SKM-1 treated with dmso at 0.1 percent for 144 hours (cell line): Measurements from ENCODE around the gene IGLL1.
"Not testable (repeated sequence)": the region's sequence is repeated elsewhere in the genome, so short reads cannot be mapped to it uniquely, and the experiment has no call there.

Experiments
- DNase-seq: peaks from one replicate; lab custom pipeline; 2025; ENCODE audit not compliant: unreplicated experiment; lab: John Stamatoyannopoulos, UW

Gene IGLL1

DNA sequence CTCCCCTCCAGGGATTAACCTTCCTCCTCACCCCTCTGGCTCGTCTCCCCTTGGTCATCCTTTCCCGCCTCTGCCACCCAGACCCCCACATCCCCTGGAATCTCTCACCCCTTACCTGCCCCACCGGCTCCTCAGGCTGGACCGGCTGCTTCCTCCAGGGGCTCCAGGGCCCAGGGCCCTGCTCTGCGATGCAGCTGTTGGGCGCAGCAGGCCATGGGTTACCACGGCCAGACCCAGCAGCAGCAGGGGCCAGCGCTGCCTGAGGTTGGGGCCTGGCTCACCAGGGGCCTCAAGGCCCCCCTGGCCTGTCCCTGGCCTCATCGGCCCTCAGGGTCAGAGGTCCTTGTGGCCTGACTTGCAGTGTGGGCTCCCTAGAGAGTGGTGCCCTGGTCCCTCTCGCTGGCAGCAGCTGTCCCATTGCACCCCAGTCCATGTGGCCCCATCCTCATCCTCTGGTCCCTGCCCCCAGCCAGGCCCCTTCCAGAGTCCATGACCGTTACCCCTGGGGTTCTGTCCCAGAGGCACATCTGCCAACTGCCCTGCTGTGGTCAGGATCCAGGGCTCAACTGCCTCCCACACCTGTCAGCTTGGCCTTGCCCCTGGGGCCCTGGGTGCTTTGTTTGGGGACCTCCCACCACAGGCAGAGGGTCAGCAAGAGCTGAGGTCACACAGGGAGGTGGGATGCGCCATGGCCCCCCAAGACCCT lies at the start of gene IGLL1:
IGLL1 (minus strand) TSS at position 421 of the 706 bp plus-strand sequence; CDS start at position 321, 100 bp downstream.
- DNase-seq = no peak

DNA sequence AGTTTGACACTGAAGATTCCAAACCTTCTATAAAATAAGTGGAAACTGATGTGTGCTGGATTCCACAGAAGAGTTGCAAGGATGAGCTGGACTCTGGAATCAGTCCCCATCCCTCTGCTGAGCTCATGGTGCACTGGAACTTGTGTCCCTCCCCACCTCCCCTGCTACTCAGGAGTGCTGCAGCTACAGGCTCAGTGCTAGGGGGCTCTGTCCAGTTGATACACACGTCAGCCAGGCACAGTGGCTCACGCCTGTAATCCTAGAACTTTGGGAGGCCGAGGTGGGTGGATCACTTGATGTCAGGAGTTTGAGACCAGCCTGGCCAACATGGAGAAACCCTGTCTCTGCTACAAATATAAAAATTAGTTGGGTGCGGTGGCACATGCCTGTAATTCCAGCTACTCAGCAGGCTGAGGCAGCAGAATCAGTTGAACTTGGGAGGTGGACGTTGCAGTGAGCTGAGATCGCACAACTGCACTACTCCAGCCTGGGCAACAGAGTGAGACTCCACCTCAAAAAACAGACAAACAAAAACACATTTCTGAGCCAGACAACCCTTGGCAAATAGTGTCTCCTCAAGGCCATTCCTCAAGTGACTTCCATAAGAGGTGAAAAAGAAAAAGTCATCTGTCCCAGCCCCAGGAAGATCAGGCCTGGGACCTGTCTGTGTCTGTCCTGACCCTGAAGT lies 48.1 kb upstream of the IGLL1 start:
- DNase-seq = not testable (repeated sequence)

DNA sequence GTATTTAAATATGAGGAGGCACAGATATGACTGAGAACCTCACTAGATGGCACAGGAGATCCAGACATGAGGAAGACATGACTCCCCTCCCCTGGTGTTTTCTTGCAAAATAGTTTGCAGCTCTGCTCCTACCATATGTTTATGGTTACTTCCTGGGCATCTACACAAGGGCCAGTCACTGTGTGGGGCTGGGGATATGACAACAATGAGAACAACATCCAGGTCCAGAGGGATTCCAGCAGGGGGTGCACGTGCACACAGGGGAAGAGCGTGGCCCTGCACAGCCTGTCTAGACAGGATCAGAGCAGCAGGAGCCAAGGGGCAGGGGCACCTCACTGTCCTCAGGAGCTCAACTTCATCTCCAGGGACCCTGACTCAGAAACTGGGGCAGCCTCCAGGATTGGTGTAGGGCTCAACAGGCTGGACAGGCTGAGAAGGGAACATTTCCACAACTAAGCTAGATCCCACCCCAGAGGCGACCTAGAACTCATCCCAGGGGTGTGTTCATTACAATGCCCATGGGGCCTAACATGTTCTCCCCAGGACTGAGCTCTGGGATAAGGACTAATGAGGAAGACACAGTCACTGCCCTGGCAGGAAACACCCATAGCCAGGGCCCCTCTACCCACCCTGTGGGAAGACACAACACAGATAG lies 47.4 kb upstream of the IGLL1 start:
- DNase-seq = peak; percentile 25

DNA sequence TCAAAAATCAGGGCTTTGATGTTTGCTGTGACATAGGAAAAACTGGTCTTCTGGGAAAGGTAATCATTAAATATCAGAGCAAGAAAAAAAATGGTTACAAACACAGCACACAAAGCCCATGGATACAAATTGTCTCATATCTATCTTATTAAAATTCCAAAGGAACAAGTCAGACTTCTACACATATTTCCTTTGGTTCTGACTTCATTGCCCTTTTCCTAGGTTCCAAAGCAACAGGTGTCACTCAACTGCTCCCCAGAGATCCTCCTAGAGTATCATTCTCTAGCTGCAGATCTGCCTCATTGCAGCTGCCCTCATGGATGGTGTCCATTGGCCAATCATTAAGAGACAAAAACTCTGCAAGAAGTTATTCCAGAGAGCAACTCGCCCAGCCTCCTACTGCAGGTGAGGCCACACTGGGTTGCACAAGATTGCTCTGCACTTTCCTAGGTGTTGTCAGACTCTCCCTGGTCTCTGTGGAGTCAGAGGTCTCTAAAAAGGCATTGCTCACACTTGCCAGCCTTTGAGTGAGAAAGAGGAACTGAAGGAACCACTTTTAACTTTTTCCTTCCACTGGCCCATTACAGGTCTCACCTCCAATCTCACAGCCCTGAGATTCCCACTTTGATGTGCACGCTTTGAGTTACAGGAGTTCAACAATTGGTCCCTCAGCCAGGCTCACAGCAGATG lies 46.3 kb upstream of the IGLL1 start:
- DNase-seq = no peak

DNA sequence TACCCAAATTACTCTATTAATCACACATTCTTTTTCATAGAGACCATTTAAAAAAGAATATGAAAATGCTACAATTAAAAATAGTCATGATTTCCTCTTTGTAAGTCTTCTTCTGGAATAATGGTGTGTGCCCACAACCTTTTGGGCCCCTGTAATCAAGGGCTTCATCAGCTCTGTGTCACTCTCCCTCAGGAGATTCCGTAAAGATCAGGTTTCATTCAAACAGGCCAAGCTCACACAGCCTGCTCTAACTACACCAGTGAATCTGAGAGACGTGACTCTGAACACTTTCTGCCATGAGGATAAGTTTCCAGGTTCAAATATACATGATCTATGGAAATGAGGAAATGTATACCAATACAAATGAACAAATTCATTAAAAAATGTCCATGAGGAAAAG lies 42.5 kb upstream of the IGLL1 start:
- DNase-seq = no peak

DNA sequence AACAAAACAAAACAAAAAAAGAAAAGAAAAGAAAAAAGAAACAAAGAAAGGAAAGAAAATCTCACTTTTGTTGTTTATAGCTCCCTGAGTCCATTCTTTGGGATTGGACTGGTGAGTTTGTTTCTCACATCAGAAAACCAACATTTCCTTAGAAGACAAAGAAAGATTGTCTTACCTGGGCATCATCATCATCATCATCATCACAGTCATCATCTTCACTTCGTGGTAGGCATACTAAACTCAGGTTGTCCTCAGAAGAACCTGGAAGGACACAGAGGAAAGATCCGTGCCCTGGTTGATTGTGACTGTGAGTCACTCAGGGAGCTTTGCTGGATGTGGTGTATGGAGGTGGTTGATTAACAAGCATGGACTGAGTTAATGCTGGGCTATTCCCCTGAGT lies 41.8 kb upstream of the IGLL1 start:
- DNase-seq = not testable (repeated sequence)

DNA sequence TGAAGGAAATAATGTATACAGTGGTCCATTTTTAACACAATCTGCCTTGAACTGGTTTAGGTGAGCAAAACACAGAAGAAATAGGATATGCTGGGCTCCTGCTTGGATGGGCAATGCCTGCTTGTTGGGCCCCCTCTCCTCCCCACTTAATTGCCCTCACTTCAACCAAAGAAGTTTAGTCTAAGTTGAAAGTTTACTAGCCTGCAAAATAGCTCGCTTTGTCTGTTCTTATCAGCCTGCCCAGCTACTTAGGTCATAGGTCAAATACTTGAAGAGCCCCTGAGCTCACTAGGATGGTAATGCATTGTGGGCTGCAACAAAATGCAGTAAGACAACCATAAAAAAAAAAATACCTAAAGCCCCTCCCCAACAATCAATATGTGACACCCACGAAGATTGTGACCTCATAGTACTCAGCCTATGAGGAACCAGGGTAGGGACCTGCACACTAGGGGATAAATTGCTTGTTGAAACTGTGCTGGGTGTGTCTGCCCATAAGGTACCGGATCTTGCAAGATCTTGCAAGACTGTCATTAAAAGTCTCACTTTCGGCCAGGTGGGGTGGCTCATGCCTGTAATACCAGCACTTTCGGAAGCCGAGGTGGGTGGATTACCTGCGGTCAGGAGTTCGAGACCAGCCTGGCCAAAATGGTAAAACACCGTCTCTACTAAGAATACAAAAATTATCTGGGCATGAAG lies 41.1 kb upstream of the IGLL1 start:
- no peak for DNase-seq

DNA sequence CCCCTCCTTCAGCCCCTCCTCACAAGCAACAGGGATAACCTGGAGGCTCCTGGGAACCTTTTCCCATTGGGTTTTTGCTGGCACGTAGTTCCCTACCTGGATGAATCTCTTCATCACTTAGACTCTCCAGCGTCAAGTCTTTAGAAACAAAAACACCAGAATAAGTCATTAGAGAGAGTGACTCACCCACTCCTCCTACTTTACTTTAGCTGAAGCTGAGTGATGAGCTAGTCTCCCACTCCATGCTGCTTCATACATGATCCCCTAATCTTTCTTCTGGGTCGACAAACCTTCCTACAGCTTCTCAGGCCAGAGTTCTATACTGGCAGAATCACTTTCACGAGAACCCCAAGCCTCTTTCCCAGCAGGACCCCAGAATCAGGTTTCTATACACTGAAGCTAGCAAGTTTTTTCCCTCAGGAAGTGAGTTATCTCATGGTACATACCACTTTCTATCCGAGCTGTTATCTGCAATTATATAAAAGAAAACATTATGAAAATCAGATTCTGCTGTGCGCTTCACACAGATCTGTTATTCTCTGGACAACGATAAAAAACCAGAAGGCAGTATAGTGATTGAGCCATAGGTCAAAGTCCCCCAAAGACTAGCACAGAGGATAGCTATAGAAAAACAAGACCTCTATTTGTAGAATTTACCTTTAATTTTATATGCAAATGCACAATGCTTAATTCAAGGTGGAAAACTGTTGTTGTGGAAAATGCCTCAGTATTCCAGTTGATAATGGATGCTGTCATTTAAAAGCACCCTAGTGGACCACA lies 33.3 kb upstream of the IGLL1 start:
- DNase-seq = no peak

DNA sequence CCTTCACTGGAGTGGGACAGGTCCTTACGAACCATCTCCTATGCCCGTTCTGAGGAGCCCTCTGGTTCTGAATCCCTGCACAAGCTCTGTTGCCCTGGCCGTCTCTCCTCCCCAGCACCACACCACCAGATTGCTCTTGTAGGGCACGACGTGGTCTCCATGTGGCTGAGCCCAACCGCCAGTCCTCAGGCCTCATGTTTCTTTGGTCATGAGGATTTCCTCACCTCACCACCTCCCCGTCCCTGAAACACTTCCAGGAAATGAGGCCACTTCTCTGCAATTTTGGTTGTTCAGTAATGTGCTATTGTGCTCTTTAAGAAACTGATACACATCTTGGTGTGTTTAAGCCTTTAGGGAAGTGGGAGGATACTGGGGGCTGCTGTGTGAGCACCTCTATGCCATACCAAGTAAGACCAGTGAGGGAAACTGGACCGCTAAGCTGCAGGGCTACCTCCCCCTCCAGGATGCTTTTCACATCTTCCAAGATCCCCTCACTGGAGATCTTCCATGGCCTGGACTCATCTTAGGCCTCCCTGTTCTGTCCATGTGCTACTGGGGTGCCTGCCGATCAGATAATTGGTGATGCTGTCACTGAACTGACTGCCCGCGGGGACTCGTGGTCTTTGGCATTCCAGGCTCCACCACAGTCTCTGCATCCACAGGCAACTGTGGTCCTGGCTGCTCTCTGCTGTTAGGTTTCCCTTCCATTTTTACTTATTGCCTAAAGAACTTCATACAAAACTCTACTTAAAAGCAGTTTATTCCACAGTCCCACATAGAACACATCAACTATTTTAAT lies 30.1 kb upstream of the IGLL1 start:
- DNase-seq = peak; percentile 18

DNA sequence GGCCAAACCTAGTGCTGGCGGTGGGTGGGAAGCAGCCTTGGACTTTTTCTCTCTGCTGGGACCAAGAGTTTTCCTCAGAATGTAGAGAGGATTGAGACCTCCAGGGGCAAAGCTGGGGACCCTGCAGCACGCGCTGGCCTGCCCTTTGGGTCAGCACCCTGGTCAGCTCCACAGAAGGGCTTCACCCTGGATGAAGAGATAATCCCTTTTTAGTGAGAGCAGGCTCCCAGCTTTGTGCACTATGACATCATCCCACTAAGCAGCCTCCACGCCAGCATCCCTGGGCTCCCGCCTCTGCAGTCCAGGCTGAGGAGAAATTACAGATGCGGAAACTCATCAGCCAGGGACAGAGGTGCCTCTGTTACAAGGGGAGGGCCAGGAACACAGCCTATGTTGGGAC lies 28.5 kb upstream of the IGLL1 start:
- DNase-seq = no peak

DNA sequence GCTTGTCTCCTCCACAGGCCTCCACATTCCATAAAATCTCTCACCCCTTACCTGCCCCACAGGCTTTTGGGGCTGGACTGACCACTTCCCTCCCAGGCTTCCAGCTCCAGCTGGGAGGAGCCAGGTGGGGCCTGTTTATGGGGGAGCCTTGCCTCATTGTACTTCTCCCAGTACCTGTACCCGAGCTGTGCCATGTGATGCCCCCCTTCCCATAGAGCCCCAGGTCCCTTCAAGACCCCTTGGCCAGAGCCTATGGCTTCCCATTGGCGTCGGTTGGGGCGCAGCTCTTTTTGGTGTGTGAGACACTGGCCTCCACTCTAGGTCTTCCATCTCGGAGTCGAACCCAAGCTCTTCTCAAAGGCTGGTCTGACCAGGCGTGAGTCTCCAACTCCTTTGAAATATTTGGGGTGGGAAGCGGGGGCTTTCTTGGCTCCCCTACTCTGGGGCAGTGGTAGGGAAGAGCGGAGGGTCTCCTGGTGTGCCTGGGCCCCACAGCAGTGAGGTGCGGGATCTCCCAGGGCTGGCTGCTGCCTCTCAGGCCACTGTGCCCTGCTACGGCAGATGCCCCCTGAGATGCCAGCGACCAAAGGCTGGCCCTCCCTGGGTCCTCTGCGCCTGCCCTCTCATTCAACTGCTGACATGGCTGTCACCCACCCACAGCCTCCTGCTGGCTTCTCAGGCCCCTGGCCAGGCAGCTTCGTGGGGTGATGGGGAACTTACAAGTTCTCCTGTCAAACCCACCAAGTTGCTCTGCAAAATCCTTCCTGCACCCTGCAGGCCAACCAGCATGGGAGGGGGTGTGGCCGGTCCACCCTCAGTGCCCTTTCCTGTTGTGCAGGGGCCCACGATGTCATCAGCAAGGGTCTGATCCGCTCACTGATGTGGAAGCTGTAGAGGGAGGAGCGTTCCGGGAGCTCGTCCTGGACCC lies 26.4 kb upstream of the IGLL1 start:
- no peak for DNase-seq

DNA sequence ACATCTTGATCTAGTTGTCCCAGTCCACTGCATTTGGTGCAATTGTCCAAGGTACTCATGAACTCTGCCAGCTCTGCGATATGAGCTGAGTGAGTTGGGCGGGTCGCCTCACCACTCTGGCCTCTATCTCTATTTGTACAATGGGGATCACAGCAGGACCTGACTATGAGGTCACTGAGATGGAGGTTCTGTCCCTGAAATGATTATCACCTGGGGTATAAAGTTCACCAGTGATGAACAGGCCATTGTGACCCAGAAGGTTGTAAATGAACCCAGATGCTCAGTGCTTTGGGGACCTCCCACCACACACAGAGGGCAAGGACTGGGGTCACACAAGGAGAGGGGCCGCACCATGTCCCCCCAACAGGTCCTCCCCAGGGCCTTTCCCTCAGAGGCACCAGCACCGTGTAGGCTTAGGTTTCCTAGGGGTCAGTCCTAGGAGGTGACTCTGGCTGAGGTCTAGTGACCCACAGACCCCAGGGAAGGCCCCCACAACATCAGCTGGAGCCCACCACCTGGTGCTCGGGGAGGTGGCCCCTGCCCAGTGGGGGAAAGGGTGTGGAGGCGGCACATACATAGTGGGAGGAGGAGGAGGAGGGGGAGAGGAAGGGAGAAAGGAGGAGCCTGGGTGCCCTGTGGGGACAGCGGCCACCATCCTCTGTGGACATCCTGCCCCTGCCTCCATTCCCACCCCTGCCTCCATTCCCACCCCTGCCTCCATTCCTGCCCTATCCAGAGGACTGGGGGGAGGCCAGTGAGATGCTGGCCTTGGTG lies 25.0 kb upstream of the IGLL1 start:
- DNase-seq = no peak

DNA sequence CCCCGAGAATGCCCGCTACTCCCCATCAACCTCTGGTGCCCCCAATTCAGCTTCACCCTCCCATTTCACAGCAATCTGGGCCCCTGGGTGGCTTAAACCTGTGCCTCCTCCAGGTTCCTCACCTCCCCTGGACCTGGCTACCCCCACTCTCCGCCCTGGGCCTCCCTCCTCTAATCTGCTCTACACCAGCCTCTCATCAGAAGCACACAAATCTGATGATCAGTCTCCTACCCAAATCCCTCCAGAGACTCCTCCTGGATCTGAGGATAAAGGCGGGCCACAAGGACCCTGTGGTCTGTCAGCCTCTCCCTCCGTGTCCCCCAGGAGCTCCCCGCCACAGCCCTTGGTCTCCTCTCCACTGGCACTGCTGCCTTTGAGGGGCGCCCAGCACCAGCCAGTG lies 23.2 kb upstream of the IGLL1 start:
- DNase-seq = no peak

DNA sequence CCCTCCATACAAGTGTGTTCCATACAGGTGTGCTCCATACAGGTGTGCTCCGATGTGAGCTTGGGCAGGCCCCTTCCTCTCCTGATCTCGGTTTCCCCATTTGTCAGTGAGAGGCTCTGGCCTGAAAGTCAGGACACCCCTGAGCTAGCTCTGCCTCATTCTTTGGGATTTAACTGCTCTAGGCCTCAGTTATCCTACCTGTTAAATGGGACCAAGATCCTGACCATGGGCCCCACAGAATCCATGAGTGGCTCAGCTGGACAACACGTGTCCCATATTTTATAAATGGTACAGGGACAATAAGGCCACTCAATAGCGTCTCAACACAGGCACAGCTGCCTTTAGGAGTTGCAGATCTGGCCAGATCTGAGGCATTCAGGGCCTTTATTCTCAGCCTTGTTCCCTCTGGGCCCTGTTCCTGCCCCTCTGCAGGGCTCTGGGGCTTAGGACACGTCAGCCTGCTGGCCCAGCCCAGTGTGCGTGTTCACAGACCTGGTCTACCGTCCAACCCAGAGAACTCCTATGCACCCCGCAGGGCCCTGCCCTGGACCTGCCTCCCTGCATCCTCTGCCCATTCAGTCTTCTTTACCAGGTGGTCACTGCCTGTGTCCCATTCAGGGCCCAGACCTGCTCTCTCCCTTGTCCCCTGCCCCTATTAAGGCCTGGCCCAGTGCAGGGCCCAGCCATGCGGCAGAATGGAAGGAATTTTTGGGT lies 18.9 kb upstream of the IGLL1 start:
- DNase-seq = no peak

DNA sequence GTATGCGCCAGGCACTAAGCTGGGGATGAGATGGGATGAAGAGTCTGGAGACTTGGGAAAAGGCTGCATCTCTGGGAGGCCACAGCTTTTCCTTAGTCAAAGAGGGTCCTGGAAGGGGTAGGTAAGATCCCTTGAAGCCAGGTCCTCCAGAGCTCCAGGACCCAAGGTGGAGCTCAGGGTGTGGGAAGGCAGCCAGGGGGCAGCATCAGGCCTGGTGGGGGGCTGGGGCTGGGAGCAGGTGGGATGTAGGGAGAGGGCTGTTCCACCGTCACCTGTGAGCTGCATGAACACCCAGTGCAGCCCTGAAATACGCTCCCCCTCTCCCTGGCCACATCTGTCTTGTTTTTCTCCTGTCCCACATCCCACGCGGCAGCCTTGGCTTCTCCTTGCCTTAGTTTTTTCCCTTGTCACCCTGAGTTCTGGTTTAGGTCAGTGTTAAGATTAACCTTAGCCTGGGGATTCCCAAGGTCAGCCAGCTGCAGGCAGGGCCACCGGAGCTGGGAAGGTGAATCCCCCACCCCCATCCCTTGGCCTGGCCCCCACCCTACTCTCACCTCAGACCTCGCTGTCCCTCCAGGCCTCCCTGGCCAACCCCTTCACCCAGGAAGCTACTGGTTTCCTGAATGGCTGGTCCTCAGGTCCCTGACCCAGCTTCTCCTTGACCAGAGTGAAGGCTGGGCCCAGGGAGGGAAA lies 17.6 kb upstream of the IGLL1 start:
- DNase-seq = not testable (repeated sequence)

DNA sequence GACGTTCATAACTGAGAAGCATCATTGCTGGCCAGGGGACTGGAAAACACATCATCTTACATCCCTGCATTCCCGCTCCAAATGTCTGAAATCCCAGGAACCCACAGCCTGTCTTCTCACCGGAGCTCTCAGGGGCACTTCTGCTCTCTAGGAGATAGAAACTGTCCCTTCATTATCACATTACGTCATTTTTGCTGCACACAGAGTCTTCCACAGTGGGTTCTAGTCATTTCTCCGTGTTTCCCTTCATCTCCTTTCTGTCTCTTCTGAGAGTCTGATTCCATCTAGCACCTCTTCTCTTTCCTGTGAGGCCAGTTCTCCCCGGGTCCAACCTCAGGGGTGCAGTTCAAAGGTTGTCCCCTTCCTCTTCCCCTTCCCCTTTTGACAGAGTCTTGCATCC lies 15.8 kb upstream of the IGLL1 start:
- DNase-seq = not testable (repeated sequence)
